CD14-positive monocyte (primary cell): ENCODE measurements around the gene ERMN. TPM values are rescaled to one million over a fixed set of nuclear protein-coding genes. Genes with fewer than 3 reads are reported as not detected.

ENCODE experiments used
- DNase-seq, 3 donors: peaks; one replicate each; pipeline ENCODE4 v3.0.0-alpha.2; 2011 to 2022
- H2AFZ ChIP-seq: 2 replicates; pipeline ENCODE4 v1.6.0; 2012; ENCODE audit warnings: mild to moderate bottlenecking, low read depth, low read length, inconsistent platforms; ENCODE audit not compliant: insufficient read depth, poor library complexity, severe bottlenecking
- H3K27ac ChIP-seq, 2 donors: 1 replicate in 1 of 2; 2 replicates in 1 of 2; pipeline ENCODE4 v1.5.1; 2012 to 2013; ENCODE audit warnings: low read length in 2 of 2, control low read depth in 1 of 2, inconsistent platforms in 1 of 2, low read depth in 1 of 2, mild to moderate bottlenecking in 1 of 2
- H3K27me3 ChIP-seq, 2 donors: one replicate each; pipeline versions ENCODE4 v1.6.0 to v1.6.1; 2011 to 2013; ENCODE audit warnings: low read length in 2 of 2; ENCODE audit not compliant: control insufficient read depth in 2 of 2, insufficient read depth in 2 of 2
- H3K36me3 ChIP-seq, 2 donors: replicated peaks in 1 of 2; 1 replicate in 1 of 2; 2 replicates in 1 of 2; pipeline versions ENCODE4 v1.5.1 to v1.6.1; 2012 to 2013; ENCODE audit warnings: low read length in 2 of 2, control low read depth in 1 of 2, inconsistent platforms in 1 of 2, mild to moderate bottlenecking in 1 of 2; ENCODE audit not compliant: insufficient read depth in 2 of 2, control insufficient read depth in 1 of 2
- H3K4me1 ChIP-seq, 2 donors: 1 replicate in 1 of 2; 2 replicates in 1 of 2; pipeline versions ENCODE4 v1.5.1 to v1.6.1; 2012 to 2013; ENCODE audit warnings: low read length in 2 of 2, control low read depth in 1 of 2, inconsistent platforms in 1 of 2, mild to moderate bottlenecking in 1 of 2, moderate library complexity in 1 of 2; ENCODE audit not compliant: insufficient read depth in 2 of 2, control insufficient read depth in 1 of 2
- H3K4me2 ChIP-seq: replicated peaks from 2 replicates; pipeline ENCODE3; 2012; ENCODE audit warnings: low read length, moderate library complexity, mild to moderate bottlenecking; ENCODE audit not compliant: poor library complexity, severe bottlenecking; ENCODE audit errors: extremely low read depth
- H3K4me3 ChIP-seq, 3 experiments: fragments of 200-600 bp in 1 of 3; sonication (generic) in 1 of 3; replicated peaks in 1 of 3; 1 replicate in 2 of 3; 2 replicates in 1 of 3; pipeline ENCODE4 v1.5.1; 2011 to 2013; ENCODE audit warnings: low read length in 3 of 3, mild to moderate bottlenecking in 3 of 3, control low read depth in 2 of 3, low read depth in 2 of 3, inconsistent platforms in 1 of 3, moderate library complexity in 1 of 3
- H3K79me2 ChIP-seq: 2 replicates; pipeline ENCODE4 v1.6.0; 2012; ENCODE audit warnings: mild to moderate bottlenecking, control low read depth, inconsistent platforms, low read length, moderate library complexity; ENCODE audit not compliant: insufficient read depth
- H3K9ac ChIP-seq: 2 replicates; pipeline ENCODE4 v1.6.0; 2017; ENCODE audit warnings: low read length, mild to moderate bottlenecking; ENCODE audit not compliant: insufficient read depth, poor library complexity, severe bottlenecking
- H3K9me3 ChIP-seq, 2 donors: replicated peaks in 1 of 2; 1 replicate in 1 of 2; 2 replicates in 1 of 2; pipeline versions ENCODE4 v1.5.1 to v1.6.1; 2012 to 2013; ENCODE audit warnings: low read length in 2 of 2, control low read depth in 1 of 2; ENCODE audit not compliant: control insufficient read depth in 1 of 2, insufficient read depth in 1 of 2
- H4K20me1 ChIP-seq: 2 replicates; pipeline ENCODE4 v1.6.0; 2012; ENCODE audit warnings: mild to moderate bottlenecking, low read length, control low read depth, moderate library complexity; ENCODE audit not compliant: insufficient read depth
- H3K27ac Mint-ChIP-seq, 7 donors: one replicate each; pipeline ENCODE4 v1.8.0; 2020; ENCODE audit warnings: mild to moderate bottlenecking in 7 of 7, mixed read lengths in 7 of 7, moderate library complexity in 6 of 7, inconsistent platforms in 2 of 7
- H3K27me3 Mint-ChIP-seq, 3 donors: one replicate each; pipeline ENCODE4 v1.8.0; 2021 to 2022; ENCODE audit warnings: low read depth in 3 of 3, mild to moderate bottlenecking in 3 of 3, mixed read lengths in 3 of 3, moderate library complexity in 3 of 3, inconsistent platforms in 1 of 3
- H3K36me3 Mint-ChIP-seq, 2 donors: one replicate each; pipeline ENCODE4 v1.8.0; 2020; ENCODE audit warnings: mixed read lengths in 2 of 2, inconsistent platforms in 1 of 2, mild to moderate bottlenecking in 1 of 2
- H3K4me1 Mint-ChIP-seq: one replicate; pipeline ENCODE4 v1.8.0; 2020; ENCODE audit warnings: mild to moderate bottlenecking, mixed read lengths
- H3K4me3 Mint-ChIP-seq, 2 donors: one replicate each; pipeline ENCODE4 v1.8.0; 2020; ENCODE audit warnings: mild to moderate bottlenecking in 2 of 2, mixed read lengths in 2 of 2, moderate library complexity in 1 of 2
- H3K9me3 Mint-ChIP-seq, 7 donors: one replicate each; pipeline ENCODE4 v1.8.0; 2020 to 2022; ENCODE audit warnings: mixed read lengths in 7 of 7, mild to moderate bottlenecking in 6 of 7, moderate library complexity in 6 of 7, inconsistent platforms in 2 of 7
- CTCF ChIP-seq: fragments of 200-600 bp; IDR thresholded peaks from one replicate; pipeline ENCODE4 v1.8.0; 2022; ENCODE audit warnings: antibody characterized with exemption, mild to moderate bottlenecking
- WGBS: methylation state at CpG from one replicate; pipeline ENCODE4 v1.1.5; 2013; ENCODE audit warnings: missing lambda C conversion rate; ENCODE audit not compliant: insufficient coverage; 5-methylcytosine and 5-hydroxymethylcytosine counted together
- intact Hi-C, 2 donors: fragments of 100-400 bp; cut with micrococcal nuclease; formaldehyde crosslinking; loops; one replicate each; pipeline versions ENCODE4 v1.15.0 to v1.15.1; 2023
- polyA plus RNA-seq, 3 donors: library from polyadenylated mRNA; depleted of rRNA in 1 of 3; unstranded in 2 of 3; stranded (reverse) in 1 of 3; fragments of 300-500 nt in 2 of 3; fragments of >200 nt in 1 of 3; fragmentation: Illumina TruSeq in 2 of 3; gene quantifications; 1 replicate in 2 of 3; 2 replicates in 1 of 3; pipeline ENCODE4 v1.2.3, GENCODE V29; 2012 to 2021

The ERMN gene
- polyA plus RNA-seq, 3 donors: 0.19 to 3.9 TPM; not detected in 1

- no peaks in the 10 kb centered on the region for H3K9me3 ChIP-seq
- H3K4me2 ChIP-seq: no peak overlapping the region
- Mint-ChIP-seq H3K4me1 (peaks cover 4% of the 10 kb centered on the region), H3K27me3 (peaks cover 2 to 3% (median 2%) of the 10 kb centered on the region in 3 donors), H3K4me3 (no peak overlapping the region), H3K36me3 (no peaks in the 10 kb centered on the region), H3K27ac (no peak overlapping the region), H3K9me3 (no peaks in the 10 kb centered on the region)
- no peak overlapping the region for H3K27ac ChIP-seq
- no peak for DNase-seq
- no peaks in the 10 kb centered on the region for H3K36me3 ChIP-seq
- H3K27me3 ChIP-seq: no peaks in the 10 kb centered on the region
- H3K79me2 ChIP-seq: no peaks in the 10 kb centered on the region
- no peaks in the 10 kb centered on the region for H4K20me1 ChIP-seq
- 96% methylated on average over 7 of the region's 9 CpGs for WGBS
- TF ChIP-seq CTCF: no peak
- no peak overlapping the region for H3K9ac ChIP-seq
- no peaks in the 10 kb centered on the region for H3K4me1 ChIP-seq
- intact Hi-C loops: loop anchor here (5.0 to 10.0 kb wide), 3 partner anchors 105 to 268 kb away; no protein-coding TSS in a partner anchor
- no peak overlapping the region for H2AFZ ChIP-seq
- no peak overlapping the region for H3K4me3 ChIP-seq
Observed at GRCh38 chr2:157329524-157329923, 3.9 kb upstream of the ERMN start.

- peak overlapping the region in 1 of 7 donors; percentile 17 for H3K27ac Mint-ChIP-seq
- intact Hi-C loops: loop anchor here (5.0 to 10.0 kb wide), 3 partner anchors 107 to 269 kb away; no protein-coding TSS in a partner anchor
- peaks cover 4% of the 10 kb centered on the region for H3K4me1 Mint-ChIP-seq
- peak; percentile 62 to 73 (median 72) for DNase-seq
- Histone ChIP-seq H2AFZ (peak overlapping the region; percentile 18), H3K4me3 (no peak overlapping the region), H3K27me3 (no peaks in the 10 kb centered on the region), H3K9ac (no peak overlapping the region), H4K20me1 (no peaks in the 10 kb centered on the region), H3K79me2 (no peaks in the 10 kb centered on the region), H3K27ac (no peak overlapping the region), H3K4me1 (no peaks in the 10 kb centered on the region), H3K9me3 (no peaks in the 10 kb centered on the region), H3K4me2 (no peak overlapping the region), H3K36me3 (no peaks in the 10 kb centered on the region)
- peaks cover 2 to 3% (median 2%) of the 10 kb centered on the region in 3 donors for H3K27me3 Mint-ChIP-seq
- WGBS: 45% methylated on average over 4 of the region's 11 CpGs
- peaks cover 0 to 2% of the 10 kb centered on the region in 2 donors for H3K36me3 Mint-ChIP-seq
- TF ChIP-seq CTCF: peak; percentile 95
- H3K9me3 Mint-ChIP-seq: no peaks in the 10 kb centered on the region
- H3K4me3 Mint-ChIP-seq: no peak overlapping the region
Observed at GRCh38 chr2:157327621-157328500, 2.2 kb upstream of the ERMN start.
